GM11168 (cell line): Measurements from ENCODE around the gene PLD5.

Experiments
- in situ Hi-C: fragments of 300-500 bp; cut with MboI; formaldehyde crosslinking; loops from one replicate; pipeline ENCODE4 v1.12.0; 2022; ENCODE audit warnings: low sequenced_read_pairs; ENCODE audit not compliant: unreplicated experiment

Gene PLD5

DNA sequence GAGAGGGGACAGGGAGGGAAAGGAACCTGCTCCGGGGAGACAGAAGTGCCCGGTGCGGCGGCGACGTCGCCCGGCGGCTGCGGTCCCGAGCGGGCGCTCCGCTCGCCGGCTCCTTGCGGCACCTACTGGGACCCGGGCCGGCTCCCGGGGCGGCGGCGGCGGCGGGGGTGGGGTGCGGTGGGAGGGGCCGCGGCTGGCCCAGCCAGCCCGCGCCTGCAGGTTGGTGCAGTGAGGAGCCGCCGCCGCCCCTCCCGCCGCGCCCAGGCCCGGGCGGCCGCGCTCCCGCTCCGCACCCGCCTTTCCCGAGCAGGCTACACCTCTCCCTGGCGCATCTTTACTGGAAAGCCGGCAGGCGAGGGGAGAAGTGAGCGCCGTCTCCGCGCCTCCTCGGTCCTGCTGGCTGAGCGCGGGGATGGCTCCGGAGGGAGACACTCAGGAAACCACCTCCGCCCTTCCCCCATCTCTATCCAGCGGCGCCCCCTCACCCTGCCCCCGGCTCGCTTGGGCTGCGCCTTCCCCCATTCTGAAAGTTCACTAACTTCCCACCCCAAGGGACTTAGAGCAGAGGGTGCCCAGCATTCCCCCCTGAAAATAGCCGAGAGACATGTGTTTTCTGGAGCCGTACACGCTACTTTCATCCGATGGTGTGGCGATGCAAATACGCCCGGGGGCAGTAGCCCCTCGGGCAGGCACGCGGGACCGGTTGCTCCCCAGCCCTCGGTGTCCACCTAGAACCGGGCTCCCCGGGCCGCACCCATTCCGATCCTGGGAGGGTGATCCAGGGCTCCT, at the start of gene PLD5:
TSS of gene PLD5 (minus strand) at position 127 of the 789 bp plus-strand sequence.
- in situ Hi-C loops, result no loop called here

DNA sequence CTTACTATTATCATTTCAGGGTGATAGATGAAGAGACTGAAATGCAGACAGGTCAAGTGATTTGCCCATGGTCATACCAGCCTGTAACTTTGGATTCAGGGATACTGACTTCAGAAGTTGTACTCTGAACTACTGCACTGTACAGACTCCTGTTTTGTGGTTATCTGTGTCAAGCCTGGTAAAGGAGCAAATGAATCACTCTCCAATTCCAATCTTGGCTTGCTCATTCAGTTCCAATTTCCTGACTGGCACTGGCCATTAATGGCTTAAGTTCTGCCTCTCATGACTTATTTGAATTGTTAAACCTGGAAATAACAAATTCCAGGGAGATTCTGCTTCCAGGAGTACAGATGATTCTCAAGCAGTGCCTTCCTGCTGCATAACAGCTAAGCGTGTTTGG, 45.4 kb upstream of the PLD5 start:
- in situ Hi-C loops, result no loop called here

DNA sequence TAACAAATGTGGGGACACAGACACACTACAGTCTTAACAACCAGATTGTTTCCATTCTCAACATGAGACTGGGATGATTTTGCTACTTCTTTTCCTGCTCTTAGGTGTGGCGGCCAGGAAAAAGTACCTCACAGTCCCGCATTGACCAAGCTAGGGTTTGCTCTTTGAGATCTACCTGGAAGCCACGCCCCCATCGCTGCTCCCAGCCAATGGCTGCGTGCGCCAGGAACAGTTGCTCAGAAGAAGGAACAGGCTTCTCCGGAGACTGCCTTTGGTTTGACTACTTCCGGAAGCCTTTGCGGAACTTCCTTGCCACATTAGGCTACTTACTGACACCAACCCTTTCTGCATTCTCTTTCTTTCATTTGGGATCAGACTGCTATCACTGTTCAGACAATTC, 44.2 kb upstream of the PLD5 start:
- in situ Hi-C loops, result no loop called here

DNA sequence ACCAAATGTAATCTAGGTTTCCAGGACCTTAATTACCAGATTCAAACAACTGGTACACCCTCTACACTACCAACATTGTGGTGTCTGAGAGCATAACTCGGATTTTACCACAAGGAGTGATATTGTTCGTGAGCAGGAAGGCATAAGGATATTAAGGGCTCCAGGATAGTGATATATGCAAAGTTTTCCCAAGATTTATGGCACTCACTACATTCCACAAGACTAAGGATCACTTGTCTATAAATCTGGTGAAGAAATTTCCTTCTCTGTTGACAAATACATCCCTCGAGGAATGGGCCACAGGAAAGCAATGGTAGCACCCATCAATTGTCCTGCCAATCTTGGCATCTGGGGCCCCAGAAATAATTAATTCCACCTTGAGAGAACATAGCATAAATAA, 43.1 kb upstream of the PLD5 start:
- in situ Hi-C loops, result no loop called here

DNA sequence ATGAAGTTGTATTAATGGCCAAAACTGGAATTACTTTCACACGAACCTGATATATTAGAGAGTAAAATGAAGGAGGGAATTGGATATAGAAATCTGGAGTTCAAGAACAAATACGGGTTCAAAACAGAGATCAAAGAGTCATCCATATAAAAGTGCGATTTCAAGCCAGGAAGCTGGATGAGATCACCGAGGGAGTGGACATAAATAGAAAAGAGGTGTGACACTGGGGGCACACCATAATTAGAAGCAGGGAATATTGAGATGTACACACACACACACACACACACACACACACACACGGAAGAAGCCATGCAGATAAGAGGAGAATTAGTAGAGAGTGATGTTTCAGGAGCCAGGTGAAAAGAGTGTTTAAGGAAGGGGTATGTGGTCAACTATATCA, 32.3 kb upstream of the PLD5 start:
- in situ Hi-C loops, result no loop called here

DNA sequence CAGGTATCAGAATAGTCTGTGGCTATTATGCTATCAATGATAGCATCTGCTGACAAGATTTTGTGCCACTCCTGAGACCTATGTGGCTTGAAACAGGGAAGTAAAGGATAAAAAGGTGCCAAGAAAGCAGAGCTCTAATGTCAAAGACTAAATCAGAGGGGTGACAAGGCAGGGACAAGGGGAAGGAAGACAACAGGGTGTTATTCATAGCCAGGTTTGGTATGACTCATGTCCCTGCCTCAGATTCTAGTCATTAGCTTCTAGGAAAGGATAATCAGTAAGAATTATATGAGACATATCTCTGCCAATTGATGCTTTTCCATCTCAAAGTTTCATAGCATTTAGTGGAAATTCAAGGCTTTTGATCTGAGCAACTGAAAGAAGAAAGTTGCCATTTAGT, 31.8 kb upstream of the PLD5 start:
- in situ Hi-C loops, result no loop called here

DNA sequence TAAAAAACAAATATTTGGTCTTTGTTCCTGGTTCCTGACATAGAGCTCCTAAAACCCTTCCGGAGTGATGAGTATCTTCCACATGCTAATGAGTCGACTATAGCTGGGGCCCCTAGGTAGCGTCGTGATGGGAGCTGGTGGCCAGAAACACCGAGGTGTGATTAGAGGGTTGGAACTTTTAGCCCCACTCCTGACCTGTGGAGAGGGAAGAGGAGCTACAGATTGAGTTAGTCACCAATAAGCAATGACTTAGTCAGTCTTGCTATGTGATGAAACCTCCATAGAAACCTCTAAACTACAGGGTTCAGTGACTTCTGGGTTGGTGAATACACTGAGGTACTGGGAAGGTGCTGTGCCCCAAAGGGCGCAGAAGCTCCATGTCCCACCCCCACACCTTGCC, 30.1 kb upstream of the PLD5 start:
- in situ Hi-C loops, result no loop called here

DNA sequence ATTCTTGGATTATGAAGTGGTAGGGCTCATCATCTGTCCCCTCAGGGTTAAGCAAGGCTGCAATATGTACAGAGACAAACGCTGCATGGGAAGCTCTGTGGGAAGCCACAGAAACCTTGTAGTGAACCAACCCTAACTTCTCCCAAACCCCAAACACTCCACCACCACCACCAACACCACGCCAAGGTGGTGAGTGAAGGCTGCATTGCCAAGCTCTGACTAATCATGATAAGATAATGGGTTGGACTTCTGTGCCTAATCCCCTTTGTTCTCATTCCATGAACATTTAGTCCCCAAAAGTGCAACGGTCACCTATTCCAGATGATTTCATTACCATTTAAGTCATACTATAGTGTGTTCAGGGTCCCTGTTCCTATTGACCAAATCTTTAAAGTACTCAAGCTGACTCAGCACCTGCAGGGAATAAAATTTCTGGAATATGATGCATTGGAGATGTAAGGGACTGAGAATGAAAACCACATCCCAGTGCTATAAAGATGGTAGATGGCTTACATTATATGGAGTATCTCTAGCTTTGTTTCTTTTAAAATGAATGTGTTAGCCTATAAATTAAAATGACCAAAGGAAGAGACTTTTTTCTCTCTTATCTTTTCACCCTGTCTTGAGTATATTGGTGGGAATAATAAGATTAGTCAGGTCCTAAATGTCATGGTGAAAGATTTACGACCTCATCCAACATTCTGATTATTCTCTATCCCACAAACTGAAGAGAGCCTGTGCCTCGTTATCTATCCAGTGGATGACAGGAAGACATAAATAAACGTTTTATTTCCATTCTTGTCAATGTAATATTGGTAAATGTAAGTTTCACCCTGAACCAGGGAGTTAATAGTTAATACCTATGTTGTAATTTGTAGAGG, 22.6 kb upstream of the PLD5 start:
- in situ Hi-C loops, result no loop called here

DNA sequence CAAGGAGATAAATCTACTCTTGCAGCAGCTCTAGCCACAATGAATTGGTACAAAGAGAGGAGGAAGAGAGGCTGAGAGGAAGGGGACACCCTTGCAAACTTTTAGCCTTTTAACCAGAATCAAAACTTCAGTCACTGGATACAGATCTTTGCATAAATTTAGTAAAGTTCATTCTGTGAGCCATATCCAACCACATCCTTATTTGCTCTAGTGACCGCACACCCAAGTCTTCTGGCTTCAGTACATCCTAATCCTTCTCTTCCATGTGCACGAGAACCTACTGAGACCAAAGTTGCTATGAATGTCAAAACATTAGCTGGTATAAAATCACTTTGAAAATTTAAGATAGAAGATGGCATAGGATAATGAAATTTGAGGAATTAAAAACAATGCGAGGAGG, 21.9 kb upstream of the PLD5 start:
- in situ Hi-C loops, result no loop called here

DNA sequence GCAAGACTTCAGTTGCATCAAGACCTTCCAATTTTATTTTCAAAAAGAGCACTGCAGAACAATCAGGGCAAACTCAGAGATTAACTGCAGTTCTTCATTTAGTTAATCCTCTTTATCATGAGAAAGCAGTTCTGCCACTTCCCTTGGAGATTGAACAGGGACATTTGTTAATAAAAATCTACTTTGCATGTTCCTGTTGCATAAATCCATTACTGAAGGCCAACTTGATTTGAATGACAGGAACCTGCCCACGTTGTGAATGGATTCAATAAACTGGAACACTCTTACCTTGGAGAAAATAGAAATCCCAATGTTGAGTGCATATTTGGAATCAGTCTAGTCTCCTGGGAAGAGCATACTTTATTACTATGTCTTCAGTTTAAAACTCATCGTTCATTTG, 19.6 kb upstream of the PLD5 start:
- in situ Hi-C loops, result no loop called here

DNA sequence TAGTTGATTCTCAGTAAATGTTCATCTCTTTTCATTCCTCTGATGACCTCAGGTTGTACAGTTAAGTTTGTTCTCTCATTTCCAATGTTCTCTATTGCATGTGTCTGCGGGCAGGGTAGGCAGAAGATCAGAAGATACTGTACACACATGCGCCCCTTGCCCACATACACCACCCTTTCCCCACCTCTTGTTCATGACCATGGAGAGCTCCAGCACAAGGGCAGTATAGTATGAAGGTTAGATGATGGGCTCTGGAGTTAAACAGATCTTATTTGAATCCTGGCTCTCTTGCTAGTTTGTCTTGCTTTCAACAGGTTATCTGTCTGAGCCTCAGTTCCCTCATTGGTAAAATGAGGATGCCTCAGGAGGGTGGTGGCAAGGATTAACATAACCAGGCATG, 17.8 kb upstream of the PLD5 start:
- in situ Hi-C loops, result no loop called here

DNA sequence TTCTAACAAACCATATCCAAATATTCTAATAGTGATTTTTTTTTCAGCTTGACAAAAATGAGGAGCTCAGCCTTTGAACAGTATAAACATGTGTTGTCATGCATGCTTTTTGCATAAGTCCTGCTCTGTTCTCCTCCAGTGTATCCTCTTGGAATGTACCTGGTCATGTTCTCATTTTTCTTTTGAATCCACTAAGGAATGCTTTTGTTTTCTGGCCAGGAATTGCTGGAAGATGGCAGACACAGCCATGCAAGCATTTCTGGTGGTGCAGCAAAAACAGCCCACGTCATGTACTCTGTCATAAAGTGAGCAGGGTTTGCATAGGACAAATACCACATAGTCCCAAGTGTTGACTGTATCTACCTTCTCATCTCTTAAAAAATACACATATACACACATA, 11.5 kb upstream of the PLD5 start:
- in situ Hi-C loops, result no loop called here

DNA sequence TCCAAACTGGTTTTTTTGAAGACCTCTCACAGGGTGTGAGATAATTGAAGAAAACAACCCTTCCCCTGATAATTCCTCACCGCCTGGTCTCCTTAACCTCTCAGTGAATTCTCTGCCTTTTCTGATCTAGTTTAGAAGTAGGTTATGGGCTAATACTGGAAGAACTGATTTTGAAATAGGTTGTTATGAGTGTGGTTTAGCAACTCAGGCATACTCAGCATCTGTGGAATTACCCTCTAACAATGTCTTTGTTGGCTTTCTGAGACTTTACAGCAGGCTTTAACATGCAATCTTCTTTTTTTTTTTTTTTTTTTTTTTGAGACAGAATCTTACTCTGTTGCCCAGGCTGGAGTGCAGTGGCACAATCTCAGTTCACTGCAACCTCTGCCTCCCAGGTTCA, 10.3 kb upstream of the PLD5 start:
- in situ Hi-C loops, result no loop called here

DNA sequence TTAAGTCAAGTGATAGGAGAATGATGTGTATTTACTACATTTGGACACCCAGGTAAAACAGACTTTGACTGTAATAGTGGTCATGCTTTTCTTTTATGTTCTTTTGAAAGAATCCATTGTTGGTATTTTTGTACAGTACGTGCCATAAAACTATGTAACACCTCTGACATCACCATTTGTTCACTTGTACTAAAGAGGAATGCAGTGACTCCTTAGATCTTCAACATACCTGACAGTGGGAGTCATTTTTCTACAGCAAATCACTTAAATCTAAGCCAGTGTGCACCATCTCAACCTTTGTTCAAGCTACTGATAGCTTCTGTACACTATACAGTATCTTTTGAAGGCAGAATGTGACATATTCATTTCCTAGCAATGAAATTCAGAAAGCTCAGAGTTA, 6.3 kb upstream of the PLD5 start:
- in situ Hi-C loops, result no loop called here

DNA sequence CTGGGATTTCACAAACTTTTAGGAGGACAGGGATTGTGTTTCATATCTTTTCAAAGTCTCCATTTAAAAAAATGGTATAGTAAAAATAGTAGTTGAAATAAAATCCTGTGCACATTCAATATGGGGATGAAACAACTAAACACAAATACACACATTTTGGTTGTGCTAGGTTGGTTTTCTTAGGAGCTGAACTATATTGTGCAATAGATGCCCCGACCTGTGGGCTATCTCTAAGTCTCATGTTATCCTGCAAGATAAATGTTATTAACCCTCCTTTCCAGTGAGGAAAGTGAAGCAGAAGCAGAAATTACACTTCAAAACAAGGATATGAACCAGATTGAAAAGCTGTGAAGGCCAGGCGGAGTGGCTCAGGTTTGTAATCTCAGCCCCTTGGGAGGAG, 1.3 kb upstream of the PLD5 start:
- in situ Hi-C loops, result no loop called here

DNA sequence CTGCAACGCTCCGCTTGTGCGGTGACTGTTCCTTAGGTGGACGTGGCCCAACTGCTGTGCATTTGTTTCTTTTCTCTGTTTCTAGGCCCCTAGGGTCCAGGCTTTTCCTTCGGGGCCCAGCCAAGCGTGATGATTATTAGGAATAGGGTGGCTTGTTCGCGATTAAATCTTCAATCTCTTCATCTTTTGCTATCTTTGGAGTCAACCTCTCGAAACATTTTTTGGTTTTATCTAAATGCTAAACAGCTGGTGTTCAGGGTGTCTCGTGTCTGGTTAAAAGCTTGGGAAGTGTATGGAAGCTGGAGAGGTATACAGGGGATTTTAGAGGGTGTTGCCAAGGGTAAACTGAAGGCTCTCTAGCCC, 844 bp upstream of the PLD5 start:
- in situ Hi-C loops, result no loop called here

DNA sequence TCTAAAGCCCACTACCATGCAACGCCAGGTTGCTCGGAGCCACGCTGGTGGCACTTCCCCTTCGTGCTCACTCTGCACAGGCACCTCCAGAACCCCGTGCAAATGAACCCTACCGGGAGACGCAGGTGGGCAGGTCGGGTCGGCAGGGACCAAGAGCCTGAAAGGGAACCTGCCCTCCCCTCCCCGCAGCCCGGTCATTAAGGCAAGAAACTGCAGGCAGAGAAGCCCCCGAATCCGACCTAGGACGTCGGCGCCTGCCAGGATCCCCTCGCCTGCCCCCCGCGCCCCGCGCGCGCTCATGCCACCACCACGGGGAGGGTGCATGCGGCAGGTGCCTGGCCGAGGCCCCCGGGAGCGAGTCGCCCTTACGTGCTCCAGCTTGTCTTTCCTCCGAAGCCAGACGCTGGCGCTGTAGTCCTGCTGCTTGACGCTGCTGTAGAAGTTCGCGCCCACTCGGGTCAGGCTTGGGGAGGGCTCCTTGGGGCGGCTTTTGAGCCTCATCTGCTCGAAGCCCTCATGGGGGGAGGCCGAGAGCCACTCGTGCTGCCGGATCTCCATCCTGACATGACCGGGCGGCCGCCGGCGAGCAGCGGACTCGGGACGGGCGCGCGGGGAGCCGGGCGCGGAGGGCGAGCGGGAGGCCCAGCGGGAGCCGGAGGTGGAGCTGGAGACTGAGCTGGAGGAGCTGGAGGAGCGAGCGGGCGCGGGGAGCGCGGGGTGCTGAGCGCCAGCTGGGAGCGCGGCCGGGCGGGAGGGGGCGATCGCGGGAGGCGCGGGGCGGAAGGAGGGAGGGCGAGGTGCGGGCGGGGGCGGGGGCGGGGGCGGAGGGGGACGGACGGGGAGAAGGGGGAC, 552 bp downstream of the PLD5 start:
- in situ Hi-C loops, result no loop called here

DNA sequence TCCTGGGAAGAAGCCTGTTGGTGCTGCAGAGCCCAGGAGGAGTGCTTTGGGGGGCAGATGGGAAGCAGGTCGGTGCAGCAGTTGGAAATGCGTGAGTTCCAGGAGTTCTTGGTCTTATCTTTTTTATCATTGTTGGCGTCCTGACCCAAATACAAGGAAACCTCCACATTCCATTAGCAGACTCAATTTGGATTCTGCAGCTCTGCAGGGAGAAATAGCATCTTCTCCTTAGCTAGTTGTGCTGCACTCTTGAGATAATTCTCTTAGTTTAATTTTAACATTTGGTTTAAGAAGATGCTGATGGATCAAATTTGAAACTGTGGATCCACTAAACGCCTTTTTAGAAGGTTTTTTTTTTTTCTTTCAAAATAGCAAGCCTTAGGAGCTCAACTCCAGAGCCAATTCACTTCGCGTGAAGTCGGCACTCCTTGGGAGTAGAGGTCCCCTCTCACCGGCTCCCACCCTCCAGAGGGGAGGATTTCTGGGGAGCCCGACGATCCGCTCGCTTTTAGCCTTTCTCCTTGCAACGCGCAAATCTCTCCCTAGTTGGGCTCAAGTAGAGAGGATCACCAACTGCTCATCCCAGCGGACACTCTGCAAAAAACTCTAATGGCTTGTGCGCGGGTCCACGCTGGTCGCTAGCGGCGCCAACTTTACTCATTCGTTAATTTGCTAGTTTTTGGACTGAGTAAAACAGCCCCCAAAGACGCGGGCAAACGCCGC, 1.3 kb downstream of the PLD5 start:
- in situ Hi-C loops, result no loop called here

DNA sequence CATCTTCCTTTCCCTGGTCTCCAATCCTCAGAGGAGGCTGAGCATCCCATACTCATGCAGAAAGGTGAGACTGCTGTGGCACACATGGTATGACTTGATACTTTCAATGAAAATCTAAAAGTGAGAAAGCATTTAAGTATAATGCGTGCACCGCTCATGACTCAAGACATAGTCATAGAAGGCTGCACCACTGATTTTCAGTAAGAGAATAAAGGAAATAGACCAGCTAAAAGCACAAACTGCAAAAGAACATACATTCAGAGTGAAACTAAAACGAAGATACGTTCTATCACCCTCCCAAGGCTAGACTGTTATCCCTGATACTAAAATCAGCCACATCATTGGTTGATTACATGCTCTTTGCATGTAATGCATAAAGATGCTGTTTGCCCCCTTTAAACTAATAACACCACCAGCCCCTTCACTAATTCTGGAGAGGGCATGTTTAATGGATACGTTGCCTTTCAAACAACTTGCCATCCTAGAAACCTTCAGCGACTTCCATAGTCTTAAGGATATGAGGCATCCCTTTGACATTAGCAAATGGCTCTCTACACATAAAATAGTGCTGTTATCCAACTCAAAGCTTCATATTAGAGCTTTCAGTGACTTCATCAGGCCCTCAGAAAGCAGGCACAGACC, 2.1 kb downstream of the PLD5 start:
- in situ Hi-C loops, result no loop called here

DNA sequence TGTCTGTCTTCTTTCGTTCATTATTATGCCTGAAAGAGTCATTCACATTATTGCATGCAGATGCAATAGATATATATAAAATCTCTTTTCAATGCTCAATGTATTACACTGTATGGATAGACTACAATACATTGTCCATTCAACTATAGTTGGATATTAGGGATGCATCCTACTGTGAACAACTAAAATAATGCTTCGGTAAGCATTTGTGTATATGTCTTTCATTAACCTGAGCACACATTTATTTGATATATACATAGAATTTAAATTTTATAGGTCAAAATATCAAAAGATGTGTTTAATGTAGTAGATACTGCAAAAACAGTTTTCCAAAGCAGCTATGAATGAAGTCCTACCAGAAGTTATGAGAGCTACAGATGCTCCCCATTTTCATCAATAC, 8.9 kb downstream of the PLD5 start:
- in situ Hi-C loops, result no loop called here
